ENCODE measurements around the gene NTN5. TPM values are rescaled to one million over a fixed set of nuclear protein-coding genes. Genes with fewer than 3 reads are reported as not detected.

Gene NTN5
- total and polyA plus RNA-seq, 2 donors (not counting 1 experiment from before 2014, with no cell fraction given): under 0.01 to 0.10 TPM

DNA sequence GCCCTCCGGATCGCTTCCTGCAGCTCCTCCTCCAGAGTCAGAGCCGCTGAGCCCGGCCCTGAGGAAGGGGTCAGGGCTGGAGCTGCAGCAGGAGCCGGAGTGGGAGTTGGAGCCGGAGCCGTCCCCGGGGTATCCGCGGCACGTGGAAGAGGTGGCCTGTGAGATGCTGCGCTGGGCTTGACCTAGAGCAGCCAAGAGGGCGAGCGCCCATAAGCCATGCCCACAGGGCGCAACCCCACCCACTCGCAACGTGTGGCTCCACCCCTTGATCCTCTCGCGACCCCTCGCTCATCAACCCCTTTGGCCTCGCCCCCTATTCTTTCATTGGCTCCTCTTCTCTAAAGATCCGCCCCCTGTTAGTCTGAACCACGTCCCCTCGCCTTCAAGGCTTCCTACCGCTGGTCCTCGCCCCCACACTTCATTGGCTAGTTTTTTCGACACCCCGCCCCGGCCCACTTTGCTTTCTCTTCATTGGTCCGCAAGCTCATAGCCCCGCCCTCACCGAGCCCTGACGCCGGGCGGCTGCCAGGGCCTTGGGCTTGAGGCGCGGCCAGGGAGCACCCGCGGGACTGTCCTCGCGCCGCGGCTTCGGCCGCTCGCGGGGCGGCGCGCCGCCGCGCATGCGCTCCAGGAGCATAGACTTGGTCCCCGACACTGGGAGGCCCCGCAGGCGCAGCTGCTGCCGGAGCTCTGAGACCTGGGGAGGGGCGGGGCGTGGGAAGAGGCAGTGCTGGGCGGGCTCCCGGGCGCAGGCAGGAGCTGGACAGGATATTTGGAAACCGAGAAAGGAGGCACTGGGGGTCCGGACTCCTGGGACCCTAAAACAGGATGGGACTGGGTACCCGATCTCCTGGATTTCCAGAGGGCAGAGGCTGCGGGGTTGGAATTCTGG, 41.3 kb upstream of the NTN5 start:
- H3K27ac ChIP-seq (ENCODE audit: insufficient read depth, low read length): peak overlapping the region; percentile 67
- DNase-seq (ENCODE audit: low read depth in 2 of 2): peak; percentile 99
- no peaks in the 10 kb centered on the region for H3K9me3 ChIP-seq (ENCODE audit: control insufficient read depth, insufficient read depth, low read depth, low read length)
- no peak for TF ChIP-seq EZH2 (IDR thresholded peaks at IDR 0.05; ENCODE audit: low read length, missing control alignments)
- TF ChIP-seq, protein P1, sequence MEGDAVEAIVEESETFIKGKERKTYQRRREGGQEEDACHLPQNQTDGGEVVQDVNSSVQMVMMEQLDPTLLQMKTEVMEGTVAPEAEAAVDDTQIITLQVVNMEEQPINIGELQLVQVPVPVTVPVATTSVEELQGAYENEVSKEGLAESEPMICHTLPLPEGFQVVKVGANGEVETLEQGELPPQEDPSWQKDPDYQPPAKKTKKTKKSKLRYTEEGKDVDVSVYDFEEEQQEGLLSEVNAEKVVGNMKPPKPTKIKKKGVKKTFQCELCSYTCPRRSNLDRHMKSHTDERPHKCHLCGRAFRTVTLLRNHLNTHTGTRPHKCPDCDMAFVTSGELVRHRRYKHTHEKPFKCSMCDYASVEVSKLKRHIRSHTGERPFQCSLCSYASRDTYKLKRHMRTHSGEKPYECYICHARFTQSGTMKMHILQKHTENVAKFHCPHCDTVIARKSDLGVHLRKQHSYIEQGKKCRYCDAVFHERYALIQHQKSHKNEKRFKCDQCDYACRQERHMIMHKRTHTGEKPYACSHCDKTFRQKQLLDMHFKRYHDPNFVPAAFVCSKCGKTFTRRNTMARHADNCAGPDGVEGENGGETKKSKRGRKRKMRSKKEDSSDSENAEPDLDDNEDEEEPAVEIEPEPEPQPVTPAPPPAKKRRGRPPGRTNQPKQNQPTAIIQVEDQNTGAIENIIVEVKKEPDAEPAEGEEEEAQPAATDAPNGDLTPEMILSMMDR (conservative IDR thresholded peaks at IDR 0.05 in 1 of 2, IDR thresholded peaks at IDR 0.05 in 1 of 2; ENCODE audit: low read depth in 1 of 2, low read length in 2 of 2): no peak
- H3K4me1 ChIP-seq (ENCODE audit: control insufficient read depth, extremely low read depth, insufficient read depth, low read length): peaks cover 11% of the 10 kb centered on the region
- H3K79me2 ChIP-seq (ENCODE audit: control insufficient read depth, insufficient read depth, low read length): no peaks in the 10 kb centered on the region
- H3K27me3 ChIP-seq (ENCODE audit: control insufficient read depth, insufficient read depth, low read length): no peaks in the 10 kb centered on the region
- H3K4me3 ChIP-seq (replicated peaks in 1 of 4; ENCODE audit: control extremely low read depth in 1 of 4, insufficient read depth in 1 of 4, low read depth in 3 of 4, low read length in 4 of 4): peak overlapping the region; percentile 71 to 87 (median 82)
- H3K36me3 ChIP-seq (ENCODE audit: control insufficient read depth, insufficient read depth, low read length): no peaks in the 10 kb centered on the region
- no peaks in the 10 kb centered on the region for H4K20me1 ChIP-seq (ENCODE audit: control insufficient read depth, extremely low read depth, insufficient read depth, low read length)
- peak overlapping the region; percentile 52 for H3K9ac ChIP-seq (ENCODE audit: insufficient read depth, low read length)
- peak overlapping the region; percentile 94 for H3K4me2 ChIP-seq (ENCODE audit: extremely low read depth, insufficient read depth, low read length)
- peak overlapping the region; percentile 78 for H2AFZ ChIP-seq (ENCODE audit: low read length)

DNA sequence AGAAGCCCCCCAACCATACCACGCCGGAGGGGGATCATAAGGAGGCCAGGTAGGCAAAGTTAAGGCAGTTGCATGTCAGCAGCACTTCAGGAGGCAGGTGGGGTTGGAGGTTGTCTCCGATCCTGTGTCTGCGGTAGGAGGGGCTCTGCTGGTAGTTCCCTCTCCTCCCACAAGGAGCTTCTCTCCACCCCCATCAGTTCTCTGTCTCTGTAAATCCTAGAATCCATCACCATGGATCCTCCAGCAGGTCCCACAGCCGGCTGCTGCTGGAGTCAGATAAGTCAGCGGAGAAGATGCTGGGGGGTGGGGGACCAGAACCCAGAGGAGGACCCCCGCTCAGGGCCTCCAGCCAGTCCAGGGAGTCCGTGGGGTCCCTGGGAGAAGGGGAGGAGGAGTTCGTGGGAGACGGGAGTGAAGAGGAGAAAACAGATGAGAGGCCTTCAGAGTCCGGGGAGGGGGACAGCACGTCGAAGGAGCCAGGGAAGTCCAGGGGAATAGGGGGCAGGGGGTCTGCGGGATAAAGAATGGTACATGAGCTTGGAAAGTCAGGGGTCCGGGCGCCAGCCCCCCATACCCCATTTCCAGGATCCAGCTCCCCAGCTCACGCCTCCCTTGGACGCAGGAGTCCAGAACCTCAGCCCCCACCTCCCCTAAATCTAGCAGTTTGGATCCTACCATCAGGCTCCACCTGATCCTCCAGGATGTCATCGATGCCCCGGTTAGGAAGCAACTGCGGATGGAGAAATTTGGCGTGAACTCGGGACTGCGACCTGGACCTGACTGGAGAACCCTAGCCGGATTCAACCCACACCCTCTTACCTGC, 40.4 kb upstream of the NTN5 start:
- H3K27me3 ChIP-seq (ENCODE audit: control insufficient read depth, insufficient read depth, low read length): no peaks in the 10 kb centered on the region
- peak overlapping the region; percentile 52 for H3K9ac ChIP-seq (ENCODE audit: insufficient read depth, low read length)
- no peak overlapping the region for H3K27ac ChIP-seq (ENCODE audit: insufficient read depth, low read length)
- peak overlapping the region; percentile 94 for H3K4me2 ChIP-seq (ENCODE audit: extremely low read depth, insufficient read depth, low read length)
- H3K9me3 ChIP-seq (ENCODE audit: control insufficient read depth, insufficient read depth, low read depth, low read length): no peaks in the 10 kb centered on the region
- TF ChIP-seq, protein P1 (conservative IDR thresholded peaks at IDR 0.05 in 1 of 2, IDR thresholded peaks at IDR 0.05 in 1 of 2; ENCODE audit: low read depth in 1 of 2, low read length in 2 of 2): peak; percentile 17 to 45
- TF ChIP-seq EZH2 (IDR thresholded peaks at IDR 0.05; ENCODE audit: low read length, missing control alignments): no peak
- peak overlapping the region; percentile 69 to 87 (median 82) for H3K4me3 ChIP-seq (replicated peaks in 1 of 4; ENCODE audit: control extremely low read depth in 1 of 4, insufficient read depth in 1 of 4, low read depth in 3 of 4, low read length in 4 of 4)
- H4K20me1 ChIP-seq (ENCODE audit: control insufficient read depth, extremely low read depth, insufficient read depth, low read length): no peaks in the 10 kb centered on the region
- H3K4me1 ChIP-seq (ENCODE audit: control insufficient read depth, extremely low read depth, insufficient read depth, low read length): peaks cover 11% of the 10 kb centered on the region
- peak overlapping the region; percentile 78 for H2AFZ ChIP-seq (ENCODE audit: low read length)
- DNase-seq (ENCODE audit: low read depth in 2 of 2): peak in 1 of 2 donors; percentile 27
- H3K36me3 ChIP-seq (ENCODE audit: control insufficient read depth, insufficient read depth, low read length): no peaks in the 10 kb centered on the region
- no peaks in the 10 kb centered on the region for H3K79me2 ChIP-seq (ENCODE audit: control insufficient read depth, insufficient read depth, low read length)

DNA sequence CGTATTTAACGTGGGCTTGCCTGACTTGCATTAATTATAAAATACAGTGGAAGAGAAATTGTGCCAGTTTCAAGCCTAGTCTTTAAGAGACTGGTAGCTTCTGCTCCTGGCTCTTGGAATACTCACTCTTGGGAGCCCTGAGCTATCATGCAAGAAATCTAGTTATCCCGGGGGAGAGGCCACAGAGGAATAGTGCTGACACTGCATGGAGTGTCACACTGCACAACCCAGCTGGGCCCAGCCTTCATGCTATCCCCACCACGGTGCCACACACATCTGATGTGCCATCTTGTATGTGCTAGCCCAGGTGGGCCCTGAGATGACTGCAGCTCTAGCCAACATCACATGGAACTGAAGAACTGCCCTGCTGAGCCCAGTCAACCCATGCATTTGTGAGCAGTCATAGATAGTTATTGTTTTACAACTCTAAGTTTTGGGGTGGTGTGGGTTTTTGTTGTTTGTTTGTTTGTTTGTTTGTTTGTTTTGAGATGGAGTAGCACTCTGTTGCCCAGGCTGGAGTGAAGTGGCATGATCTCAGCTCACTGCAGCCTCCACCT, 38.4 kb upstream of the NTN5 start:
- Histone ChIP-seq H3K4me3 (replicated peaks in 1 of 4; ENCODE audit: control extremely low read depth in 1 of 4, insufficient read depth in 1 of 4, low read depth in 3 of 4, low read length in 4 of 4) (no peak overlapping the region), H3K36me3 (ENCODE audit: control insufficient read depth, insufficient read depth, low read length) (no peaks in the 10 kb centered on the region), H4K20me1 (ENCODE audit: control insufficient read depth, extremely low read depth, insufficient read depth, low read length) (no peaks in the 10 kb centered on the region), H3K27ac (ENCODE audit: insufficient read depth, low read length) (no peak overlapping the region), H3K9ac (ENCODE audit: insufficient read depth, low read length) (no peak overlapping the region), H3K27me3 (ENCODE audit: control insufficient read depth, insufficient read depth, low read length) (no peaks in the 10 kb centered on the region), H3K4me1 (ENCODE audit: control insufficient read depth, extremely low read depth, insufficient read depth, low read length) (peaks cover 7% of the 10 kb centered on the region), H2AFZ (ENCODE audit: low read length) (no peak overlapping the region), H3K79me2 (ENCODE audit: control insufficient read depth, insufficient read depth, low read length) (no peaks in the 10 kb centered on the region), H3K4me2 (ENCODE audit: extremely low read depth, insufficient read depth, low read length) (no peak overlapping the region), H3K9me3 (ENCODE audit: control insufficient read depth, insufficient read depth, low read depth, low read length) (no peaks in the 10 kb centered on the region)
- TF ChIP-seq, protein P1 (conservative IDR thresholded peaks at IDR 0.05 in 1 of 2, IDR thresholded peaks at IDR 0.05 in 1 of 2; ENCODE audit: low read depth in 1 of 2, low read length in 2 of 2): no peak
- TF ChIP-seq EZH2 (IDR thresholded peaks at IDR 0.05; ENCODE audit: low read length, missing control alignments): no peak
- DNase-seq (ENCODE audit: low read depth in 2 of 2): no peak

Measured in fibroblast of lung (primary cell).